HFFc6 (cell line): ENCODE results near the gene DGCR2. TPM values are rescaled to one million over a fixed set of nuclear protein-coding genes. Genes with fewer than 3 reads are reported as not detected.

Experiments used
- DNase-seq: peaks from one replicate; pipeline ENCODE4 v3.0.0-alpha.2; 2018
- H3K27ac Mint-ChIP-seq: 2 replicates; pipeline ENCODE4 v1.8.0; 2020; ENCODE audit warnings: mild to moderate bottlenecking, mixed read lengths
- H3K27me3 Mint-ChIP-seq: 2 replicates; pipeline ENCODE4 v1.8.0; 2021; ENCODE audit warnings: mild to moderate bottlenecking, moderate library complexity, mixed read lengths; ENCODE audit not compliant: insufficient read depth
- H3K36me3 Mint-ChIP-seq: 2 replicates; pipeline ENCODE4 v1.8.0; 2021; ENCODE audit warnings: low read depth, mixed read lengths
- H3K4me1 Mint-ChIP-seq: 2 replicates; pipeline ENCODE4 v1.8.0; 2020; ENCODE audit warnings: low read depth, mixed read lengths
- H3K4me3 Mint-ChIP-seq: 2 replicates; pipeline ENCODE4 v1.8.0; 2020; ENCODE audit warnings: mild to moderate bottlenecking, moderate library complexity, mixed read lengths
- H3K9me3 Mint-ChIP-seq: 2 replicates; pipeline ENCODE4 v1.8.0; 2020; ENCODE audit warnings: mild to moderate bottlenecking, mixed read lengths
- CTCF ChIP-seq: fragments of 200-600 bp; sonication (generic); IDR thresholded peaks from 2 replicates; pipeline ENCODE4 v1.5.0; 2021; ENCODE audit warnings: antibody characterized with exemption, mild to moderate bottlenecking
- total RNA-seq, 6 experiments: library from RNA; stranded (reverse); fragmentation: NEBNext Ultra II Directional; extraction: Animal tissue kit (Norgen Biotek cat#: 25700); gene quantifications; 2 replicates in 1 of 6; 3 replicates in 5 of 6; pipeline ENCODE4 v1.2.3, GENCODE V29; 2021

DGCR2 gene
- total RNA-seq, 6 experiments from 2014 or later, result 46.1 to 57.9 (median 53.7) TPM

- peak overlapping the region; percentile 82; the same call in 1 of the 2 replicates for H3K27ac Mint-ChIP-seq
- peaks cover under 1% of the 10 kb centered on the region; the same call in 1 of the 2 replicates for H3K27me3 Mint-ChIP-seq
- no peaks in the 10 kb centered on the region for H3K9me3 Mint-ChIP-seq
- no peak for TF ChIP-seq CTCF
- no peaks in the 10 kb centered on the region for H3K36me3 Mint-ChIP-seq
- no peak for DNase-seq
- no peak overlapping the region for H3K4me3 Mint-ChIP-seq
- H3K4me1 Mint-ChIP-seq, result peaks cover 39% of the 10 kb centered on the region
Measured at GRCh38 chr22:19119949-19120348, 2.3 kb downstream of the DGCR2 start.

DNA sequence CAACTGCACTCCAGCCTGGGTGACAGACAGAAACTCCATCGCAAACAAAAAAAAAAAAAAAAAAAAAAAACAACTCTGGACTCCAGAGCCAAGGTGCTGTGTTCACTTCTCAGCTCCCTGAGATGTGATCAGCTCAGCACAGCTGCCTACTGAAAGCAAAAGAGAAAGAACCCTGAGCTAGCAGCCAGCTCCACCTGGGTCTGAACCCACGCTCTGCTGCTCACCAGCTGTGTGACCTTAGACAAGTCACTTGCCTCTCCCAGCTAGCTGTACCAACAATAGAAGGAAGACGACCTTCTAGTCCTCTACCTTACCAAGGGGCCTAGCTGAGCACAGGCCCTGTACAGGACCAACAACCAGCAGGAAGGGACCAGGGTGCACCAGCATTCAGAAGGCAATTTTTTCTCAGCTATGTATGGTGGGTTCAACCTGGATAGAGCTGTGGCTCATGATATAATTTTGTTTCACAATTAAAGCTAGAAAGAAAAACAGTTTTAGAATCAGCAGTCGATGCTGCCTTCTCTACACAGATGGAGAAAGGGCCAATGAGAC lies 3.8 kb downstream of the DGCR2 start:
- TF ChIP-seq CTCF, result no peak
- no peak overlapping the region for H3K27ac Mint-ChIP-seq
- peaks cover 41% of the 10 kb centered on the region for H3K4me1 Mint-ChIP-seq
- no peaks in the 10 kb centered on the region for H3K36me3 Mint-ChIP-seq
- H3K27me3 Mint-ChIP-seq, result no peaks in the 10 kb centered on the region; the same call in 1 of the 2 replicates
- no peaks in the 10 kb centered on the region for H3K9me3 Mint-ChIP-seq
- no peak overlapping the region for H3K4me3 Mint-ChIP-seq
- DNase-seq, result no peak

DNA sequence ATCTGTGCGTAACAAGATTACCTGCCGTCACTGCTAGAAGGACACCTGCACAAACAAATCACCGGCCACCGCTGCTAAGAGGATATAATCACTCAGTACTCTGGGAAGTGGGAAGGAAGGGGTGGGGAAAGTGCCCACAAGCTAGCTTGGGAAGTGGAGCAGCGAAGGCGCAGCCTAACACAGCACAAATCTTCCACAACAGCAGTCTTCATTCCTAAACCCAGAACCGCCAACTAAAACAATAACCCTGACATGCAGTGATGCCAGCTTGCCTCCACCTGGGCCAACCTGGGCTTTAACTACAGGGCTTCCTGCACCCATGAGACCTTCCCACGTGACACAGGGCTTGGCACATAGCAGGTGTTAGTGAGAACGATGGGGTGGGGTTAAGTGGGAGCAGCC lies 5.1 kb downstream of the DGCR2 start:
- H3K4me1 Mint-ChIP-seq, result peaks cover 33% of the 10 kb centered on the region
- no peak overlapping the region for H3K27ac Mint-ChIP-seq
- no peak overlapping the region for H3K4me3 Mint-ChIP-seq
- TF ChIP-seq CTCF, result no peak
- no peaks in the 10 kb centered on the region for H3K27me3 Mint-ChIP-seq
- DNase-seq, result no peak
- no peaks in the 10 kb centered on the region for H3K9me3 Mint-ChIP-seq
- no peaks in the 10 kb centered on the region for H3K36me3 Mint-ChIP-seq

DNA sequence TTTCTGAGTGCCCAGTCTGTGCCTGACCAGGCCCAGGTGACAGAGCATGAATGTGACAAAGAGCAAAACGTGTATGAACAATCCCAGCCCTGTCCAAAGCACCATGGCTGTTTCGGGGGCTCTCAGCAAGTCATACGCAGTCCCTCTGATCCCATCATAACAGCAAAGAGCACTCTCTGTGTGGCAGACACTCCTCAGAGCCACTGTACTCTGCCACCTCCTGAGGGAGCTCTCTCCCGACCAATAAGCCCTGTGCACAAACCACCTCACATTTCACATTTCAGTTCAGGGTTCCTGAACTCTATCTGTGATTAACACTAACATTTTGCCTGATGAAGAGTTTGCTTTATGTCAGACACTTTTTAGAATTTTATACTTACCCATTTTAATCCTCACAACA lies 6.6 kb downstream of the DGCR2 start:
- no peak for DNase-seq
- Mint-ChIP-seq H3K4me1 (peaks cover 30% of the 10 kb centered on the region), H3K9me3 (no peaks in the 10 kb centered on the region), H3K27me3 (no peaks in the 10 kb centered on the region), H3K27ac (no peak overlapping the region), H3K4me3 (no peak overlapping the region), H3K36me3 (no peaks in the 10 kb centered on the region)
- TF ChIP-seq CTCF, result peak; percentile 57

DNA sequence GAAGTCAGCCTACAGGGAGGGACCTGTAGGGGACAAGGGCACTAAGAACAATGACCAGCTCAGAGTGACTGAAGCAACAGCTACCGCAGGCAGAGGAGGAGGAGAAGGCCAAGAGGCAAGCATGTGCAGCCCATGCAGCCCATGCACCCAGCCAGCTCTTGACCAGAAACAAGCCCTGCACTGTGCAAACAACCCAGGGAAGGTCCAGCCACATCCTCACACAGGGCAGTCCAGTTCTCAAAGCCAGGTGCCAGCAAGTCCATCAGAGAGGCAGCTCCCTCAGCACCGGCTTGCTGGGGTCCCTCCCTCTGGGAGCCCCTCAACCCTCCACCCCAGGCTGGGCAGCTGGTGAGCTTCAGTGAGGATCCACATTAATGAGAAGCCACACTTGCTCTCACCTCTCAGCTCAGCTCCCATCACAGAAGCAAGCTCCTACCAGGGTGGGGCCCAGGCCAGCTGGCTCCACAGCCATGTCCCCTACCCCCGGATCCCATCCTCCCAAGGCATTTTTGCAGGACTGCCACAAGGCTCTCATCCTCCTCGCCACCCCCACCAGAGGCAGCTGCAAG lies 7.1 kb downstream of the DGCR2 start:
- Mint-ChIP-seq H3K9me3 (no peaks in the 10 kb centered on the region), H3K36me3 (no peaks in the 10 kb centered on the region), H3K27me3 (no peaks in the 10 kb centered on the region), H3K27ac (no peak overlapping the region), H3K4me3 (no peak overlapping the region), H3K4me1 (peaks cover 27% of the 10 kb centered on the region)
- no peak for DNase-seq
- no peak for TF ChIP-seq CTCF
